BE2C (cell line): ENCODE measurements around the gene POU3F2.

Experiments
- DNase-seq: peaks from one replicate; pipeline ENCODE4 v3.0.0-alpha.2; 2020
- H3K27me3 ChIP-seq: fragments of 250-450 bp; sonication (Bioruptor Pico); 2 replicates; pipeline ENCODE4 v1.5.1; 2020; ENCODE audit warnings: mild to moderate bottlenecking
- H3K36me3 ChIP-seq: fragments of 250-450 bp; sonication (Bioruptor Pico); 2 replicates; pipeline ENCODE4 v1.5.1; 2020; ENCODE audit warnings: mild to moderate bottlenecking
- H3K4me1 ChIP-seq: fragments of 250-450 bp; sonication (Bioruptor Pico); 2 replicates; pipeline ENCODE4 v1.5.1; 2020
- H3K4me3 ChIP-seq: 2 replicates; pipeline ENCODE4 v1.5.1; 2011; ENCODE audit warnings: low read depth, low read length
- H3K9me3 ChIP-seq: fragments of 250-450 bp; sonication (Bioruptor Pico); 2 replicates; pipeline ENCODE4 v1.5.1; 2020
- CTCF ChIP-seq: IDR thresholded peaks from 2 replicates; pipeline ENCODE4 v1.5.1; 2012; ENCODE audit warnings: mild to moderate bottlenecking, low read depth, low read length

POU3F2 gene

GRCh38 chr6:98832284-98833056 is 1.9 kb upstream of the POU3F2 start:
- H3K36me3 ChIP-seq: no peaks in the 10 kb centered on the region
- peaks cover 91% of the 10 kb centered on the region for H3K27me3 ChIP-seq
- H3K4me1 ChIP-seq: no peaks in the 10 kb centered on the region
- H3K4me3 ChIP-seq: peak overlapping the region; percentile 63
- H3K9me3 ChIP-seq: no peaks in the 10 kb centered on the region
- no peak for TF ChIP-seq CTCF
- DNase-seq: no peak

- H3K4me1 ChIP-seq: no peaks in the 10 kb centered on the region
- H3K27me3 ChIP-seq: peaks cover 91% of the 10 kb centered on the region
- peak; percentile 54 for DNase-seq
- TF ChIP-seq CTCF: peak; percentile 21; the same call in 1 of the 2 replicates
- H3K9me3 ChIP-seq: no peaks in the 10 kb centered on the region
- H3K36me3 ChIP-seq: no peaks in the 10 kb centered on the region
- peak overlapping the region; percentile 63 for H3K4me3 ChIP-seq
Observed at GRCh38 chr6:98833057-98833306, 1.4 kb upstream of the POU3F2 start.

GRCh38 chr6:98833307-98834059 is 891 bp upstream of the POU3F2 start:
- H3K27me3 ChIP-seq: peaks cover 91% of the 10 kb centered on the region

GRCh38 chr6:98835149-98836024 is 1.0 kb downstream of the POU3F2 start:
- H3K27me3 ChIP-seq: peaks cover 90% of the 10 kb centered on the region
- peak overlapping the region; percentile 61 for H3K4me3 ChIP-seq
- no peaks in the 10 kb centered on the region for H3K9me3 ChIP-seq
- peak; percentile 42 for DNase-seq
- no peak for TF ChIP-seq CTCF
- no peaks in the 10 kb centered on the region for H3K36me3 ChIP-seq
- H3K4me1 ChIP-seq: no peaks in the 10 kb centered on the region

More at GRCh38 chr6:98833307-98834059, 891 bp upstream of the POU3F2 start:
- no peaks in the 10 kb centered on the region for H3K9me3 ChIP-seq
- H3K4me1 ChIP-seq: no peaks in the 10 kb centered on the region
- H3K36me3 ChIP-seq: no peaks in the 10 kb centered on the region
- no peak for TF ChIP-seq CTCF
- no peak for DNase-seq
- H3K4me3 ChIP-seq: peak overlapping the region; percentile 63

GRCh38 chr6:98836025-98836961 is 1.9 kb downstream of the POU3F2 start:
- Histone ChIP-seq H3K4me3 (peak overlapping the region; percentile 61), H3K36me3 (no peaks in the 10 kb centered on the region), H3K27me3 (peaks cover 89% of the 10 kb centered on the region), H3K9me3 (no peaks in the 10 kb centered on the region), H3K4me1 (no peaks in the 10 kb centered on the region)
- DNase-seq: no peak
- no peak for TF ChIP-seq CTCF
